Bronchial epithelial cell (primary cell): ENCODE results near the gene SHC4. TPM values are rescaled to one million over a fixed set of nuclear protein-coding genes. Genes with fewer than 3 reads are reported as not detected.

Source experiments
- DNase-seq: peaks from one replicate; pipeline ENCODE4 v3.0.0-alpha.2; 2010; ENCODE audit warnings: low read depth
- FAIRE-seq: peaks from 2 replicates; lab custom pipeline; 2011; peaks lifted over from hg19 to GRCh38; lab: Jason Lieb, UNC
- H3K27me3 ChIP-seq: 2 replicates; pipeline ENCODE4 v1.5.1; 2011; ENCODE audit warnings: low read length; ENCODE audit not compliant: control insufficient read depth, insufficient read depth
- H3K36me3 ChIP-seq: 2 replicates; pipeline ENCODE4 v1.5.1; 2011; ENCODE audit warnings: low read length; ENCODE audit not compliant: control insufficient read depth, insufficient read depth
- H3K4me3 ChIP-seq: 2 replicates; pipeline ENCODE4 v1.5.1; 2011; ENCODE audit warnings: mild to moderate bottlenecking, low read depth, low read length, control low read depth
- CTCF ChIP-seq: IDR thresholded peaks from 2 replicates; pipeline ENCODE4 v1.5.1; 2011; ENCODE audit warnings: mild to moderate bottlenecking, moderate library complexity, low read length, control low read depth, inconsistent platforms; ENCODE audit not compliant: insufficient read depth, severe bottlenecking
- total RNA-seq: library from RNA; depleted of rRNA; stranded (reverse); fragments of >200 nt; gene quantifications from 2 replicates; pipeline ENCODE4 v1.2.1, GENCODE V29; 2014

Gene SHC4
- total RNA-seq, 1 donor from 2014 or later: under 0.01 TPM

DNA sequence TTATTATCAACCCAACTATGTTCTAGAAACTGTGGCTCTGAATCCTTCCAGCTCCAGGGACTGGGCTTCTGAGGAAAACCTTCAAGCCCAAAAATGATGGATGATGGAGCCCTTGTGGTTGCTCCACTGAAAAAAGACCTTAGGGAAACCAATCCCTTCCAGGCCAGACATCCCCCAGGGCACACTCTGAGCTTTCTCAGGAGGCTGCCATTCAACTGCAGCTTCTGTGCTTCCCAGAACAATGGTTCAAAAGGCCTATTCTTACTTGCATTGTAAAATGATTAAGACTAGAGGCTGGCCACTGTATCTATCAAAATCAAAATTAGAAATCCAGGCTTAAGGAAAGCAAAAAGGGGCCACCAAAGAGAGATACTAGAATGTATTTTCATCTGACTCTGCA is 58.5 kb downstream of the SHC4 start:
- Histone ChIP-seq H3K4me3 (no peak overlapping the region), H3K36me3 (no peaks in the 10 kb centered on the region), H3K27me3 (no peaks in the 10 kb centered on the region)
- FAIRE-seq: no peak
- DNase-seq: no peak
- TF ChIP-seq CTCF: no peak

- Histone ChIP-seq H3K27me3 (no peaks in the 10 kb centered on the region), H3K4me3 (no peak overlapping the region), H3K36me3 (no peaks in the 10 kb centered on the region)
- DNase-seq: no peak
- TF ChIP-seq CTCF: no peak
- no peak for FAIRE-seq
Observed at GRCh38 chr15:48904758-48905157, 59.0 kb downstream of the SHC4 start.

DNA sequence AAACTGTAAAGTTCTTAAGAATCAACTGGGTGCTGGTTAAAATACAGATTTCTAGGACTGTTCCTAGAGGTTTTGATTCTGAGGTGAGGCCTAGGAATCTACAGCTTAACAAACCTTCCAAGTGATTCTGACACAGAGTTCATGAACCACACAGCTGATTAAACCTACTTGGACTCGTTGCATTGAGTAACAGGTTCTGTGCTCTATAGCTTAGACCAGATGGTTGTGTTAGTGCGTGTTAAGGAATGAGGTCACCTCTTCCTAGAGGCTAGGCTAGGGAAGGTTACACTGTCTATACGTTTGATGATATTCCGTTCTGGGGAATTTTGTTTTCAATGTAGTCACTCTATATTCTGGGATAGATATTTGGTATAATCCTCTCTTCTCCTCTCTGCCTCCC is 63.9 kb downstream of the SHC4 start:
- H3K36me3 ChIP-seq: no peaks in the 10 kb centered on the region
- no peaks in the 10 kb centered on the region for H3K27me3 ChIP-seq
- TF ChIP-seq CTCF: no peak
- DNase-seq (peak; percentile 42), FAIRE-seq (no peak)
- H3K4me3 ChIP-seq: no peak overlapping the region

GRCh38 chr15:48898446-48898845 is 65.3 kb downstream of the SHC4 start:
- FAIRE-seq: no peak
- H3K4me3 ChIP-seq: no peak overlapping the region

DNA sequence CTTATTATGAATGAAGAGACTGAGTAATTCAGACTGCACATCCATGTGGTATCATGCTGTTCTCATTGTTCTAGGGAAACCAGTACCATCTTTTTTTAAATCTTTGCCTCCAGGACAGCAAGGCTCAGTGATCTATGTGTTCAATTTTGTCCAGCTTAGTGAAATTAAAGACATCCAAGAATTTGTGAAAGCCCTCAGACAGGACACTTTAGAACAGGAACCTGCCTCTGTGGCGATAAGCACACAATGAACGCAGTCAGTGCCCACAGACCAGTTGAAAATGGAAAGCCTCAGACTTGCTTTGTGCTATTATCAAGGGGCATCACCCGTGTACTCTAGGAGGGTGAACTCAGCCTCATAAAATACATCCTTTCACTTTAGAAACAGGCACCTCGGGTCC is 65.7 kb downstream of the SHC4 start:
- no peak overlapping the region for H3K4me3 ChIP-seq
- FAIRE-seq: no peak
- no peaks in the 10 kb centered on the region for H3K36me3 ChIP-seq
- peaks cover 1% of the 10 kb centered on the region for H3K27me3 ChIP-seq
- TF ChIP-seq CTCF: no peak
- DNase-seq: no peak

More at GRCh38 chr15:48898446-48898845, 65.3 kb downstream of the SHC4 start:
- no peaks in the 10 kb centered on the region for H3K36me3 ChIP-seq
- TF ChIP-seq CTCF: no peak
- no peak for DNase-seq
- peaks cover 1% of the 10 kb centered on the region for H3K27me3 ChIP-seq
